ENCODE measurements around the gene AGTRAP.

AGTRAP gene

GRCh38 chr1:11735854-11736745 lies at the start of gene AGTRAP:
TSS of gene AGTRAP (plus strand) at chr1:11736136. CDS start at chr1:11736209, 73 bp downstream.
- DNase-seq: peak; percentile 92 to 93

GRCh38 chr1:11688506-11688905 lies 47.4 kb upstream of the AGTRAP start:
- DNase-seq: no peak

- no peak for DNase-seq
Observed at GRCh38 chr1:11690397-11691301, 45.3 kb upstream of the AGTRAP start.

GRCh38 chr1:11691302-11691914 lies 44.5 kb upstream of the AGTRAP start, which contains the start of gene DRAXIN:
TSS of gene DRAXIN (plus strand) at chr1:11691710. CDS start at chr1:11706259, 14,549 bp downstream.
- DNase-seq: peak in 1 of 2 experiments; percentile 11

- DNase-seq: no peak
Observed at GRCh38 chr1:11691928-11692711, 43.8 kb upstream of the AGTRAP start.

- peak; percentile 33 to 49 for DNase-seq
Observed at GRCh38 chr1:11693024-11693590, 42.8 kb upstream of the AGTRAP start.

GRCh38 chr1:11693917-11694316 lies 42.0 kb upstream of the AGTRAP start:
- no peak for DNase-seq

GRCh38 chr1:11695861-11696260 lies 40.1 kb upstream of the AGTRAP start:
- DNase-seq: no peak

- no peak for DNase-seq
Observed at GRCh38 chr1:11697188-11697892, 38.6 kb upstream of the AGTRAP start.

- DNase-seq: no peak
Observed at GRCh38 chr1:11697893-11698210, 38.1 kb upstream of the AGTRAP start.

- no peak for DNase-seq
Observed at GRCh38 chr1:11700601-11701467, 35.1 kb upstream of the AGTRAP start.

GRCh38 chr1:11701551-11701961 lies 34.4 kb upstream of the AGTRAP start:
- no peak for DNase-seq

GRCh38 chr1:11701981-11702803 lies 33.7 kb upstream of the AGTRAP start:
- no peak for DNase-seq

GRCh38 chr1:11703357-11704193 lies 32.4 kb upstream of the AGTRAP start:
- DNase-seq: no peak

- DNase-seq: no peak
Observed at GRCh38 chr1:11704194-11704529, 31.8 kb upstream of the AGTRAP start.

GRCh38 chr1:11704691-11705475 lies 31.1 kb upstream of the AGTRAP start:
- DNase-seq: no peak

- no peak for DNase-seq
Observed at GRCh38 chr1:11705596-11705995, 30.3 kb upstream of the AGTRAP start.

GRCh38 chr1:11706292-11706691 lies 29.6 kb upstream of the AGTRAP start:
- no peak for DNase-seq

Data from activated CD4-positive, alpha-beta T cell treated with anti-CD3 and anti-CD28 coated beads, Interleukin-2, amount 50 U/mL, for 48 hours (primary cell).